GM12873 (cell line): ENCODE measurements around the gene CHTF18.

ENCODE experiments used
- TF ChIP-seq, protein P1 (sequence below): IDR thresholded peaks from 2 replicates; pipeline ENCODE4 v1.5.1; 2012; ENCODE audit warnings: low read depth, mild to moderate bottlenecking, moderate library complexity, low read length, control low read depth; ENCODE audit not compliant: insufficient read depth; ENCODE audit errors: missing control alignments

Gene CHTF18

DNA sequence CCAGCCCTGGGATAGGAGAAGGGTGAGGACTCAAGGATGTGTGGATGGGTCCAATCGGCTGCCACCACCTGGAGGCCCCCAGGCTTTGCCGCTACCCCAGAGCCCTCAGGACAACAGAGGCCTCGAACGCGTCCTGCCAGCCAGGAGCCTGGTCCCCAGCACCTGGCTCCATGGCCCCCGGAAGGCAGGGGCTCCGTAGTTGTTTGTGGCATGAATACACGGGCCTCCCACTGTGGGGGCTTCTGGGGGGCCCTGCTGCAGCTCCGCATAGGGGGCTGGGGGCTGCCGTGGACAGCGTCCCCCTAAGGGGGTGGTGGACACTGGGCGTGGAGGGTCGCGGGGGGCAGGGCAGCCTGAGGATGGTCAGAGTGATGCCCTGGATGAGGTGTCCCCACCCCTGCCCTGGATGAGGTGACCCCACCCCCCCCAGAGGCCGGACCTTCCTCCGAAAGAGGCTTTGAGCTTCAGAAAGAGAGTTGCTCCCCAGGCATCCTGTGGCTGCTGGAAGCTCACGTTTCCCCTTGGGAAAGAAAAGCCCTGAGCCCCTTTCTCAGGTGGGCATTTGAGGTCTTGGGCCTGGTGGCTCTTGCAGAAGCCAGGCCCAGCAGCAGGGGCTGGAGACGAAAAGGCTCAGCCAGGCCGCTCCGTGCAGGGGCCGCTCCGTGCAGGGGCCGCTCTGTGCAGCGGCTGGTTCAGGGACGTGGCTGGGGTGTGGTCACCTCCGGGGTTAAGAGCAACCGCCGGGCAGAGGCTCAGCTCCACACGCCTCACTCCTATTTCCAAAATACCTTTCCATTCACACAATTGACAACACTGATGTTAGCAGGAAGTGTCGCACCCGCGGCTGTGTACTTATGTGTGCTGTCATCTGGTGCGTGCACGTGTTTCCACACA lies 52.4 kb downstream of the CHTF18 start:
- TF ChIP-seq, protein P1, sequence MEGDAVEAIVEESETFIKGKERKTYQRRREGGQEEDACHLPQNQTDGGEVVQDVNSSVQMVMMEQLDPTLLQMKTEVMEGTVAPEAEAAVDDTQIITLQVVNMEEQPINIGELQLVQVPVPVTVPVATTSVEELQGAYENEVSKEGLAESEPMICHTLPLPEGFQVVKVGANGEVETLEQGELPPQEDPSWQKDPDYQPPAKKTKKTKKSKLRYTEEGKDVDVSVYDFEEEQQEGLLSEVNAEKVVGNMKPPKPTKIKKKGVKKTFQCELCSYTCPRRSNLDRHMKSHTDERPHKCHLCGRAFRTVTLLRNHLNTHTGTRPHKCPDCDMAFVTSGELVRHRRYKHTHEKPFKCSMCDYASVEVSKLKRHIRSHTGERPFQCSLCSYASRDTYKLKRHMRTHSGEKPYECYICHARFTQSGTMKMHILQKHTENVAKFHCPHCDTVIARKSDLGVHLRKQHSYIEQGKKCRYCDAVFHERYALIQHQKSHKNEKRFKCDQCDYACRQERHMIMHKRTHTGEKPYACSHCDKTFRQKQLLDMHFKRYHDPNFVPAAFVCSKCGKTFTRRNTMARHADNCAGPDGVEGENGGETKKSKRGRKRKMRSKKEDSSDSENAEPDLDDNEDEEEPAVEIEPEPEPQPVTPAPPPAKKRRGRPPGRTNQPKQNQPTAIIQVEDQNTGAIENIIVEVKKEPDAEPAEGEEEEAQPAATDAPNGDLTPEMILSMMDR, result no peak

DNA sequence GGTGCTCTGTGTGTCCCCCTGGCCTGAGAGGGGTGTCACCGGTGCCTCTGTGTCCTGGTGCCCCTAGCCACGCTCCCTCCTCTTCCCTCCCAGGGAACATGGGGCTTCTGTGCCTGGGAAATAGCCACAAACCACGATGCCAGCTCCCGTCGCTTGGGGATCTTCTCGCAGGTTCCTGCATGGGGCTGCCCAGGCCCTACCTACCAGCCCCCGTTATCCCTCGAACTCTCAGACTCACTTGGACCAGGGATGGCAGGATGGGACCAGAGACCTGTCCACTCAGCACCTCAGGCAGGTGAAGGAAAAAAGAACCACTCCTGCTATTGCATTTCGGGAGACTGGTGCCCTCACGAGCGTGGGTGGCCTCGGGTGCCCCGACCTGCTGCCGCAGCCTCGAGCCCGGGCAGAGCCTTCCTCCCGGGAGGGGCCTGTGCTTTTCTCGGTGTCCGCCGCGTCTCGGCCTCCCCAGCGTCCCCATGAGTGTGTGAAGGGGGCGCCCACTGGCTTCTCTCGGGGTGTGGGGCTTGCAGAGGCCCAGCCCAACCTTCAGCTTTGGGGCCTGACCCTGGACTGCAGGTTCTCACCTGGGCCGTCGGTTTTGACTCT lies 53.1 kb downstream of the CHTF18 start:
- TF ChIP-seq, protein P1, result no peak

GRCh38 chr16:842061-842476 lies 53.6 kb downstream of the CHTF18 start:
- TF ChIP-seq, protein P1, result no peak

GRCh38 chr16:842711-843560 lies 54.5 kb downstream of the CHTF18 start:
- TF ChIP-seq, protein P1, result no peak

DNA sequence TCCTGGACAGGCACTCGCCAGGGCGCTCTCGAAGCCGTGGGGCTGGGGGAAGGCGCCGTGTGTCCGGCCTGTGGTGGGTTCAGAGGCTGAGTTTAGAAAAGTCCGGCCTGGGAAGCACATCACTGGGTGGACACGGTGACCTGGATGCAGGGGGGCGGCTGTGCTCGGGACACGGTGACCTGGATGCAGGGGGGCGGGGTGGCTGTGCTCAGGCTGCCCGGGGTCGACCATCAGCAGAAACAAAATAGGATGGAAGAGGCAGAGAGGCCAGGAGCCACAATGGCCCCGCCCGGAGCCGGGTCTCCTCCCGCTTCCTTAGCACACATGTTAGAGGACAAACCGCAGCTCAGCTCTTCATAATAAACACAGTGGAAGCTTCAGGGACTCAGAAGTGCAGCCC lies 55.4 kb downstream of the CHTF18 start:
- TF ChIP-seq, protein P1, result no peak

- TF ChIP-seq, protein P1, result no peak
Observed at GRCh38 chr16:844638-845350, 56.4 kb downstream of the CHTF18 start.
